ENCODE data around the gene SLX4IP. TPM values are rescaled to one million over a fixed set of nuclear protein-coding genes. Genes with fewer than 3 reads are reported as not detected.
A peak's percentile ranks its signal among the peaks of the same experiment; 100 is the strongest.

SLX4IP gene
- total and polyA plus RNA-seq, 2 of the 13 experiments (the other 11 are each of a cell fraction or from before 2014, with no cell fraction given), result 3.6 to 7.3 TPM

GRCh38 chr20:10565922-10566897, 131.1 kb downstream of the SLX4IP start (continued):
- TF ChIP-seq, protein P1, sequence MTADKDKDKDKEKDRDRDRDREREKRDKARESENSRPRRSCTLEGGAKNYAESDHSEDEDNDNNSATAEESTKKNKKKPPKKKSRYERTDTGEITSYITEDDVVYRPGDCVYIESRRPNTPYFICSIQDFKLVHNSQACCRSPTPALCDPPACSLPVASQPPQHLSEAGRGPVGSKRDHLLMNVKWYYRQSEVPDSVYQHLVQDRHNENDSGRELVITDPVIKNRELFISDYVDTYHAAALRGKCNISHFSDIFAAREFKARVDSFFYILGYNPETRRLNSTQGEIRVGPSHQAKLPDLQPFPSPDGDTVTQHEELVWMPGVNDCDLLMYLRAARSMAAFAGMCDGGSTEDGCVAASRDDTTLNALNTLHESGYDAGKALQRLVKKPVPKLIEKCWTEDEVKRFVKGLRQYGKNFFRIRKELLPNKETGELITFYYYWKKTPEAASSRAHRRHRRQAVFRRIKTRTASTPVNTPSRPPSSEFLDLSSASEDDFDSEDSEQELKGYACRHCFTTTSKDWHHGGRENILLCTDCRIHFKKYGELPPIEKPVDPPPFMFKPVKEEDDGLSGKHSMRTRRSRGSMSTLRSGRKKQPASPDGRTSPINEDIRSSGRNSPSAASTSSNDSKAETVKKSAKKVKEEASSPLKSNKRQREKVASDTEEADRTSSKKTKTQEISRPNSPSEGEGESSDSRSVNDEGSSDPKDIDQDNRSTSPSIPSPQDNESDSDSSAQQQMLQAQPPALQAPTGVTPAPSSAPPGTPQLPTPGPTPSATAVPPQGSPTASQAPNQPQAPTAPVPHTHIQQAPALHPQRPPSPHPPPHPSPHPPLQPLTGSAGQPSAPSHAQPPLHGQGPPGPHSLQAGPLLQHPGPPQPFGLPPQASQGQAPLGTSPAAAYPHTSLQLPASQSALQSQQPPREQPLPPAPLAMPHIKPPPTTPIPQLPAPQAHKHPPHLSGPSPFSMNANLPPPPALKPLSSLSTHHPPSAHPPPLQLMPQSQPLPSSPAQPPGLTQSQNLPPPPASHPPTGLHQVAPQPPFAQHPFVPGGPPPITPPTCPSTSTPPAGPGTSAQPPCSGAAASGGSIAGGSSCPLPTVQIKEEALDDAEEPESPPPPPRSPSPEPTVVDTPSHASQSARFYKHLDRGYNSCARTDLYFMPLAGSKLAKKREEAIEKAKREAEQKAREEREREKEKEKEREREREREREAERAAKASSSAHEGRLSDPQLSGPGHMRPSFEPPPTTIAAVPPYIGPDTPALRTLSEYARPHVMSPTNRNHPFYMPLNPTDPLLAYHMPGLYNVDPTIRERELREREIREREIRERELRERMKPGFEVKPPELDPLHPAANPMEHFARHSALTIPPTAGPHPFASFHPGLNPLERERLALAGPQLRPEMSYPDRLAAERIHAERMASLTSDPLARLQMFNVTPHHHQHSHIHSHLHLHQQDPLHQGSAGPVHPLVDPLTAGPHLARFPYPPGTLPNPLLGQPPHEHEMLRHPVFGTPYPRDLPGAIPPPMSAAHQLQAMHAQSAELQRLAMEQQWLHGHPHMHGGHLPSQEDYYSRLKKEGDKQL (CRISPR knock-in tag; IDR thresholded peaks at IDR 0.05; ENCODE audit: low read depth), result 0 out of 2 replicates have a peak, but pooled peaks have one; percentile 35
- TF ChIP-seq TCF7L2 (IDR thresholded peaks at IDR 0.05; ENCODE audit: low read depth, low read length) (peak; percentile 75; the same call in 1 of the 2 replicates), SRSF1 (optimal IDR thresholded peaks at IDR 0.05; ENCODE audit: low read depth, low read length) (no peak), ZFYVE20 (CRISPR knock-in tag; IDR thresholded peaks at IDR 0.05; ENCODE audit: borderline replicate concordance, low read depth) (no peak), MIXL1 (CRISPR knock-in tag; IDR thresholded peaks at IDR 0.05) (peak; percentile 63; the same call in 1 of the 2 replicates), ZNF552 (CRISPR knock-in tag; IDR thresholded peaks at IDR 0.05; ENCODE audit: borderline replicate concordance) (no peak), HMG20A (CRISPR knock-in tag; IDR thresholded peaks at IDR 0.05; ENCODE audit: borderline replicate concordance) (peak; percentile 68), RXRB (CRISPR knock-in tag; IDR thresholded peaks at IDR 0.05; ENCODE audit: borderline replicate concordance) (peak; percentile 92), BHLHE40 (IDR thresholded peaks at IDR 0.05; ENCODE audit: low read length) (no peak), SRSF9 (IDR thresholded peaks at IDR 0.05; ENCODE audit: borderline replicate concordance, insufficient read depth, low read depth, low read length, poor library complexity, severe bottlenecking) (no peak), EHMT2 (IDR thresholded peaks at IDR 0.05; ENCODE audit: borderline replicate concordance, low read depth, low read length) (peak; percentile 50; the same call in 1 of the 2 replicates), PHB2 (IDR thresholded peaks at IDR 0.05; ENCODE audit: partially characterized antibody) (no peak), MED13 (CRISPR knock-in tag; IDR thresholded peaks at IDR 0.05) (no peak; the same call in 1 of the 2 replicates), ERF (CRISPR knock-in tag; IDR thresholded peaks at IDR 0.05) (peak; percentile 75; the same call in 1 of the 2 replicates), TSC22D2 (CRISPR knock-in tag; IDR thresholded peaks at IDR 0.05; ENCODE audit: borderline replicate concordance) (peak; percentile 68; the same call in 1 of the 2 replicates), ZNF335 (CRISPR knock-in tag; IDR thresholded peaks at IDR 0.05) (peak; percentile 71), CEBPG (CRISPR knock-in tag; IDR thresholded peaks at IDR 0.05) (peak; percentile 71), GATA4 (IDR thresholded peaks at IDR 0.05; ENCODE audit: borderline replicate concordance, low read depth) (peak; percentile 90), SMARCE1 (IDR thresholded peaks at IDR 0.05; ENCODE audit: borderline replicate concordance) (no peak), SNAPC5 (CRISPR knock-in tag; IDR thresholded peaks at IDR 0.05; ENCODE audit: borderline replicate concordance) (no peak), MBD4 (IDR thresholded peaks at IDR 0.05; ENCODE audit: borderline replicate concordance, low read length) (peak; percentile 18; the same call in 1 of the 2 replicates)
- TF ChIP-seq, protein P2, sequence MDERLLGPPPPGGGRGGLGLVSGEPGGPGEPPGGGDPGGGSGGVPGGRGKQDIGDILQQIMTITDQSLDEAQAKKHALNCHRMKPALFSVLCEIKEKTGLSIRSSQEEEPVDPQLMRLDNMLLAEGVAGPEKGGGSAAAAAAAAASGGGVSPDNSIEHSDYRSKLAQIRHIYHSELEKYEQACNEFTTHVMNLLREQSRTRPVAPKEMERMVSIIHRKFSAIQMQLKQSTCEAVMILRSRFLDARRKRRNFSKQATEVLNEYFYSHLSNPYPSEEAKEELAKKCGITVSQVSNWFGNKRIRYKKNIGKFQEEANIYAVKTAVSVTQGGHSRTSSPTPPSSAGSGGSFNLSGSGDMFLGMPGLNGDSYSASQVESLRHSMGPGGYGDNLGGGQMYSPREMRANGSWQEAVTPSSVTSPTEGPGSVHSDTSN (CRISPR knock-in tag; IDR thresholded peaks at IDR 0.05), result 0 out of 2 replicates have a peak, but pooled peaks have one; percentile 23
